C4-2B (cell line): ENCODE measurements around the gene UNC93B1.

ENCODE experiments used
- ZFX ChIP-seq: fragments of 450-650 bp; IDR thresholded peaks from 2 replicates; pipeline ENCODE4 v1.6.1; 2017
- TF ChIP-seq, protein P1 (sequence below): fragments of 450-650 bp; conservative IDR thresholded peaks from 2 replicates; pipeline ENCODE4 v1.5.1; 2017; ENCODE audit warnings: mild to moderate bottlenecking

DNA sequence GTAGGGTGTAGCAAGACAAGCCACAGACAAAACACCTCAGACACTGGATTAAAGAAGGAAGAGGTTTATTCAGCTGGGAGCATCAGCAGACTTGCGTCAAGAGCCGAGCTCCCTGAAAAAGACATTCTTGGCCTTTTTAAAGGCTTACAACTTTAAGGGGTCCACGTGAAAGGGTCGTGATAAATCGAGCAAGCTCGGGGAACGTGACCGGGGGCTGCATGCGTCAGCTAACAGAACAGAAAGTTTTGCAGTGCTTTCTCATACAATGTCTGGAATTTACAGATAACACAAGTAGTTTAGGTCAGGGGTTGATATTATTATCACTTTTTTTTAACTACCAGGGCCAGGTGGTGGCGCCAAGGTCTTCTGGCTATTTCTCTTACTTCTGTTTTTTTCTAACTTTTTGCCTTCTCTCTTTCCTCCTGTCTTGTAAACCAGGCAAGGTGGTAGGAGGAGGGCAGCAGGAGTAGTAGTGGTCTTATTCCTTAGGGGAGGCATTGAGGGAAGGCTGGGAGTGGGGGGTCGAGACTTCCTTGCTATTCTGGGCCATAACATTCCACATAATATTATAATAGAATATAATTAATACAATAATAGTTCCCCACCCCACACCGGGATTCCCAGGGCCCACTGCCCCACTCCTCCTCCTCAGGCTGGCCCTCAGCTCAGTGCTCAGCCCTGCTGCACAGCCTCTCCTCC lies 5.6 kb upstream of the UNC93B1 start:
- TF ChIP-seq, protein P1, sequence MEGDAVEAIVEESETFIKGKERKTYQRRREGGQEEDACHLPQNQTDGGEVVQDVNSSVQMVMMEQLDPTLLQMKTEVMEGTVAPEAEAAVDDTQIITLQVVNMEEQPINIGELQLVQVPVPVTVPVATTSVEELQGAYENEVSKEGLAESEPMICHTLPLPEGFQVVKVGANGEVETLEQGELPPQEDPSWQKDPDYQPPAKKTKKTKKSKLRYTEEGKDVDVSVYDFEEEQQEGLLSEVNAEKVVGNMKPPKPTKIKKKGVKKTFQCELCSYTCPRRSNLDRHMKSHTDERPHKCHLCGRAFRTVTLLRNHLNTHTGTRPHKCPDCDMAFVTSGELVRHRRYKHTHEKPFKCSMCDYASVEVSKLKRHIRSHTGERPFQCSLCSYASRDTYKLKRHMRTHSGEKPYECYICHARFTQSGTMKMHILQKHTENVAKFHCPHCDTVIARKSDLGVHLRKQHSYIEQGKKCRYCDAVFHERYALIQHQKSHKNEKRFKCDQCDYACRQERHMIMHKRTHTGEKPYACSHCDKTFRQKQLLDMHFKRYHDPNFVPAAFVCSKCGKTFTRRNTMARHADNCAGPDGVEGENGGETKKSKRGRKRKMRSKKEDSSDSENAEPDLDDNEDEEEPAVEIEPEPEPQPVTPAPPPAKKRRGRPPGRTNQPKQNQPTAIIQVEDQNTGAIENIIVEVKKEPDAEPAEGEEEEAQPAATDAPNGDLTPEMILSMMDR = no peak
- TF ChIP-seq ZFX = no peak
